ENCODE results near the gene LGI4.
A peak's percentile ranks its signal among the peaks of the same experiment; 100 is the strongest.
"Not testable (repeated sequence)": the region's sequence is repeated elsewhere in the genome, so short reads cannot be mapped to it uniquely, and the experiment has no call there.

LGI4 gene

DNA sequence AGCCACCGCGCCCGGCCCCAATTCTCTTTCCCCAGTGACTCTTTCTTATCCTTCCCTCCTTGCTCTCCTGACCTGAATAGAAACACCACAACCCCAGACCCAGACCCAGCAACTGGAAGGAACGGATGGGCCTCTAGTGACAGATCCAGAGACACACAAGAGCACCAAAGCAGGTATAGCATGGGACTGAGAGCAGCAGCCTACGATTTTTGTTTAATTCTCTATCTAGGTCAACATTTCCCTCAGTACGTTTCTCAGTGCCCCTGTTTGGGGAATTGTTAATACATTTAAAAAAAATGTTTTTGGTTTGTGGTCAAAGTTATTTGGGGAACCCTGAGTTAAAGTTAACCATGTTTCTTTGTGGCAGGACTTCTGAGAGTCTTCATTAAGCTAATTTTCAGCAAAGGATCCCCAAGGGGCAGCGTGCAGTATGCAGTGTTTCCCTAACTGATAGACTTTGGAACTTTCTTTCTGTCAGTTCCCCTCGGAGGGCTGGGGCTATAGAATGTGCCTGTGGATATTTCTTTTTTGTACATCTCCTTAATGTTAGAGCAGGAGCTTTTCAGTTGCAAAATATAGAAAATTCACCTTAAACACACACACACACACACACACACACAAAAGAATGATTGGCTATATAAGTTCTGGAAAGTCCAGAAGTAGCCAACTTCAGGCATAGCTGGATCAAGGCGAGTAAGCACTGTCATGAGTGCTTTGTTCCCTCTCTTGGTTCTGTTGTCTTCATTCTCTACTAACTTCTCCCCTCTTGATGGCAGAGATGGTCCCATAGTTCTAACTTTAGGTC lies 26.0 kb upstream of the LGI4 start:
- no peak for DNase-seq

DNA sequence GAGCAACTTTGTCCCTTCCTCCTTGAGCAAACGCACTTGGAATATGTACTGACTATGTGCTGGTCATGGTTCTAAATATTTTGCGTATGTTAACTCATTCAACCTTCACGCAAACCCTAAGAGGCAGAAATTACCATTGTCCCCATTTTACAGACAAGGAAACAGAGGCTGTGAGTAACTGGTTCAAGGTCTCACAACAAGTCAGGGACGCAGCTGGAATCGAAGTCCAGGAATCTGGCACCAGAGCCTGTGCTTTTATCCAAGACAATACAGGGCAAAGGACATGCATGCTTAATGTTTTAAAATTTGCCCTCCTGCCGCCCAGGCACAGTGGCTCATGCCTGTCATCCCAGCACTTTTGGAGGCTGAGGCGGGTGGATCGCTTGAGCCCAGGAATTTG lies 24.7 kb upstream of the LGI4 start:
- no peak for DNase-seq

DNA sequence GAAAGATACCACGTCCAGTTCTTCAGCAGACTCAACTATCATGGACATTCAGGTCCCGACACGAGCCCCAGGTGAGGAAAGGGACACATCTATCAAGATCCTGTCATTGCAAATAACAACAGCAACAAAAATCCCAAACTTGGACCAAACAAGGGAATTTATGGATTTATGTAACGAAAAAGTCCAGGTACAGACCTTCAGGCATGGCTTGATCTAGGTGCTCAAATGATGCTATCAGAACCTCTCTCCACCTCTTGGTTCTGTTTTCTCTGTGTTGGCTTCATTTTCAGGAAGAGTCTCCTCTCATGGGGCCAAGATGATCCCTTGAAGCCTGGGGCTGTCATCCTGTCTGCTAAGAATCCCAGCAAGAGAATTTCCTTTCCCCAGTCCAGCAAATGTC lies 22.6 kb upstream of the LGI4 start:
- no peak for DNase-seq

DNA sequence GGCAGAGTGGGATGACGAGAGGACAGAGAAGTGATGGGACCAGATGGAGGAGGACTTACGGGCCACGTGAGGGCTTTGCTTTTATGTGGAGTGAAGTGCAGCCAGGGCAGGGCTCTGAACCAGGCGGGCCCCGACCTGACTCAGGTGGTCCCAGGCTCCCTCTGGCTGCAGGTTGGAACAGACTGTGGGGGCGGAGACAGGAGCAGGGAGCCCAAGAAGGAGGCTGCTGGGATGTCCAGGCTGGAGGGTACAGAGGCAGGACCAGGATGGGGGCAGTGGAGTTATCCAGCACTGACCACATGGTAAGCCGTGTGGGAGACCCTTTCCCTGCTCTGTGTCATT lies 21.8 kb upstream of the LGI4 start:
- DNase-seq, result no peak

DNA sequence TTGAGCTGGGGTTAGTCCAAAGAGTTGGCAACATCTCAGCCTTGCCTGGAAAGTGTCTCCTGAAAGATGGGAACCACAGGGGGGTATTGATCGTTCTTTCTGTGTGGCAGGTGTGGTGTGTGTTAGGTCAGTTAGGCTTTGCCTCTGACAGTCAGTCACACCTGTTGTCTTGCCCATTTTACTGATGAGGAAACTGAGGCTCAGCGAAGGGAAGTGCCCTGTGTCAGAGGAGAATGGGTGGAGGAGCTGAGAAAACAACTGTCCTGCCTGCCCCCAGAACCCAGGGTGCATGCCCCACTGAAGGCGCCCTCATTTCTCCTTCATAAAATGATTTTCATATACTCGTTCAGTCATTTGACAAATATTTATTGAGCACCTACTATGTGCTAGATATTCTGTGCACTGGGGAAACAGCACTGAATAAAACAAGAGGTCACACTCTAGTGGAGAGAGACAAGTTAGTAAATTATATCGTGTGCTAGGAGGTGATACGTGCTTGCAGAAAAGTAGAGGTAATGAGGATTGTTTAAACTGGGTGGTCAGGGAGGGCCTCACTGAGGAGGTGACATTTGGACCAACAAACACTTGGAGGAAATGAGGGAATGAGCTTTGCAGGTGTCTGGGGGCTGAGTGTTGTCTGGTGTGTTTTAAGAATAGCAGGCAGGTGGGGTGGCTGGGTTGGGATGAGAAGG lies 21.3 kb upstream of the LGI4 start:
- DNase-seq, result no peak

DNA sequence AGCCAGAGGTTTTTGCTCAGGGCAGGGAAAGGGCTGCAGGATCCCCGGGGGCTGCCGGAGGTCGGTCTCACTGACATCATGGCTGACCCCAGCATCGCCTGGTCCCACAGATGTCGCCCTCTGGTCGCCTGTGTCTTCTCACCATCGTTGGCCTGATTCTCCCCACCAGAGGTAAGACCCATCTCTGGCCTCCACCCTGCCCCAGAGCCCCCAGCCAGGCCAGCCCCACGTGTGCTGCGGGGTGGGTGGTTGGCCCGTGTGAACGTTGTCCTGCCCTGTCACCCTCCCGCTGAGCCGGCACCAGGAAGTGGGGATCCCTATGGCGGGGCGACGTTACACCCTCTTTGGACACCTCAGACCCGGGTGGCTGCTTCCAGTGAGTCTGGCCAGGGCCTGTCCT lies 20.6 kb upstream of the LGI4 start:
- peak; percentile 29 for DNase-seq

DNA sequence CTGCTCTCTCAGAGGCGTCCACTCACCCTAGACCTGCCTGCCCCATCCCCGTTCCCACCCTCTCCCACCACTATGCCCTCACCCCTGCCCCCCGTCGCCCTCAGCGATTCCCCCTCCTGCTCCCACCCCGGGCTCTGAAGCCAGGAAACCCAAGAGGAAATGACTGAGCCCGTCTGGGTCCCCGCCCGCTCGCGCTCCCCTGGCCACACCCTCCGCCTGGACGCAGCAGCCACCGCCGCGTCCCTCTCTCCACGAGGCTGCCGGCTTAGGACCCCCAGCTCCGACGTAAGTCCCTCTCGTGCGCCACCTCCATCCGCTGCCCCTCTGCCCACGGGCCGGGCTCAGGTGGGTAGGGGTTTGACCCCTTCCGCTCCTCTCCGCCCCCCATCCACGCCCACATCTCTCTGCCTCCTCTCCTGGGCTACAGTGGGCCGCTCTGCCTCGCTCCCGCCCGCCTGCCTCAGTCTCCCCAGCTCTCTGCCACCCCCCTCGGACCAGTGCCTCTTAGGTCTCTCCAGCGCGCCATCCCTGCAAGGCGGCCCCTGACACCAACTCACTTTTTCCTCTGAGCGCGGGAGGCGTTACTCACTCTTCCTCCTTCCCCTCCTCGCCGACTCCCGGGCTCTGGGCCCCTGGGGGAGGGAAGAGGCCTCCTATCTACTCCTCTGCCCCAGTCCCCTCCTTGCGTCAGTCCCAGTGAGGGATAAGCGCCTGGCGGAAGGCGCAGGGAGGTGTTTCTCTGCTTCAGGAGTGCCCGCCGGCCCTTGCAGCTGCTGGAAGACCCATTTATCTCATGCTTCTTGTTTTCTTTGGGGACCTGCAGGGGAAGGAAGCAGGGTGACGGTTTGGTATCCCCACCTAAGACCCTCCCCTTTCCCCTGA lies 19.9 kb upstream of the LGI4 start, which contains the start of gene FXYD5:
TSS of gene FXYD5 (plus strand) at position 211 of the 882 bp plus-strand sequence. CDS start 816 bp downstream, outside the sequence.
- DNase-seq, result peak; percentile 70

DNA sequence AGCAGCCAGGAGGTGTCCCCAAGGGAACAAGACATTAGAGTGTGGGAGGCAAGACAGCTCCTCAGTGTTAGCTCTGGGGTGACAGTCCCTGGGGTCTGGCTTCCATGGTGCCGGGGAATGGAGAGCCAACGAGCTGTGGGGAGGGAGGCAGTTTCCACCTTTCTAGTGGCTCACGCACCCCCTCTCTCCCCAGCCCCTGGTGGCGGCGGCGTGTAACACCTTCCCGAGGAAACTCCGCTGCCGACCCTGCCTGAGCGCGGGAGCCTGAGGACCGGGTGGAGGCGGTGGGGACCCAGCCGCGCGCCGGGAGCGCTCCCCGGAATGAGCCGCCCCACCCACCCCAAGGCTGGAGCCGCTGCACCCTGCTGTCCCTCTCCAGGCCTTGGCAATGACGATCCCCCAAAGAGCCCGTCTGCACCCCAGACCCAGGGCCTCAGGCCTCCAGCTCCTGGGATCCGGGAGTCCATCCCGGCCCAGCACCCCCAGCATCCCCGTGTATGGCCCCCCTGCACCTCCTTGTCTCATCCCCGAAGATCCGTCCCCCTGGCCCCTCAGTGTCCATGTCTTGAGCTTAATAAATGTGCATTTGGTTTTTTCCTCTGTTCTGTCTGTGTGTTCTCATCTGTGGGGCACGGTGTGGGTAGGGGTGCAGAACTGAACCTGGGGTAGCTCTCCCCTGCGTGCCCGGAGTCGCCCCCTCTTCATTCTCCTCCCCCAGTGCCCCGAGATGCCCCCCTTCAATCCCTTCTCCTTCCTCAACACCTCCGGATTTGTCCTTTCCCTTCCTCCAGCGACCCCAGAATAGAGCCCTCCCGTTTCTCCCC lies 19.1 kb upstream of the LGI4 start:
- DNase-seq, result peak; percentile 80

DNA sequence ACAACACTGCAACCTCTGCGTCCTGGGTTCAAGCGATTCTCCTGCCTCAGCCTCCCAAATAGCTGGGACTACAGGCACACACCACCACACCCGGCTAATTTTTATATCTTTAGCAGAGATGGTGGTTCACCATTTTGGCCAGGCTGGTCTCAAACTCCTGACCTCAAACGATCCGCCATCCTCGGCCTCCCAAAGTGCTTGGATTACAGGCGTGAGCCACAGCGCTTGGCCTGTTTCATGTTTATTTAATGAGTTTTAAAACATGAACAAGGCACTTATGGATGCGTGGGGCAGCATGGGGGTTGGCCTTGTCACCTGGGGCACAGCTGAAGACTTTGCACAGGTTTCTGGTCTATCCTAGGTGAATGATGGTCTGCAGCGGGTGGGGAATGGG lies 18.3 kb upstream of the LGI4 start:
- not testable (repeated sequence) for DNase-seq

DNA sequence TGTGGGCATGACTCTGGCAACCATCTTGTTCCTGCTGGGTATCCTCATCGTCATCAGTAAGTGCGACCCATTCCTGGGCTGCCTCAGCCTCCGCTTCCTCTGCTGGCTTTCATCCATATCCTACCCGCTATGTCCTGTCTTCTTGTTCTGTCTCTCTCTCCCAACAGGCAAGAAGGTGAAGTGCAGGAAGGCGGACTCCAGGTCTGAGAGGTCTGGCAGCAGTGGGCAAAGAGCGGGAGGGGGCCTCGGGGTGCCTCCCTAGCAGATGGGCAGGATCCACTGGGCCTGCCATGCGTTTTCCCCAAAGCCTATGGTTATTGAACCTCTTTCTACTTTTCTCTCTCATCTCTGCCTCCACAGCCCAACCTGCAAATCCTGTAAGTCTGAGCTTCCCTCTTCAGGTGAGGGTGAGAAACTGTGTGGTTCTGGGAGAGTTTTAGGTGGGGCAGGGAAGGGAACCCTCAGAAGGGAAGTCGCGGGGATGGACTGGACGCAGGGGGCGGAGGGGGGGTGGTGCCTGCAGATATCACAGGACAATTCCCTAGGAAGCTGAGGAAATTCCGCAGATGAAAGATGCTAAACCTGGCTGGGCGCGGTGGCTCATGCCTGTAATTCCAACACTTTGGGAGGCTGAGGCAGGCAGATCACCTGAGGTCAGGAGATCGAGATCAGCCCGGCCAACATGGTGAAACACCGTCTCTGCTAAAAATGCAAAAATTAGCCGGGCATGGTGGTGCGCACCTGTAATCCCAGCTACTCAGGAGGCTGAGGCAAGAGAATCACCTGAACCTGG lies 16.6 kb upstream of the LGI4 start:
- no peak for DNase-seq

DNA sequence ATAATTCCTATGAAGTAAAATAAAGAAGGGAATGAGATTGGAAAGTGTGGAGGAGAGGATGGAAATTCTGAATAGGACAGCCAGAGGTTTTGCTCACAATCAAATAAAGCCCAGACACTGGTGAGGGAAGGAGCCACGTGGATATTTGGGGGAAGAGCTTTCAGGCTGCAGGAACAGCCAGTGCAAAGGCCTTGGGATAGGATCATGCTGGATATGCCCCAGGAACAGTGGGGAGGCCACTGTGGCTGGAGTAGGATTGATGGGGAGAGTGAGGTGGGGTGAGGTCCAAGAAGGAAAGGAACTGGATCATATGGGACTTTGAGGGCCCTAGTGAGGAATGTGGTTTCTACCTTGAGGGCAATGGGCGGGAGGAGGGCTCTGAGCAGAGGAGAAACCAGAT lies 15.6 kb upstream of the LGI4 start:
- DNase-seq, result no peak

DNA sequence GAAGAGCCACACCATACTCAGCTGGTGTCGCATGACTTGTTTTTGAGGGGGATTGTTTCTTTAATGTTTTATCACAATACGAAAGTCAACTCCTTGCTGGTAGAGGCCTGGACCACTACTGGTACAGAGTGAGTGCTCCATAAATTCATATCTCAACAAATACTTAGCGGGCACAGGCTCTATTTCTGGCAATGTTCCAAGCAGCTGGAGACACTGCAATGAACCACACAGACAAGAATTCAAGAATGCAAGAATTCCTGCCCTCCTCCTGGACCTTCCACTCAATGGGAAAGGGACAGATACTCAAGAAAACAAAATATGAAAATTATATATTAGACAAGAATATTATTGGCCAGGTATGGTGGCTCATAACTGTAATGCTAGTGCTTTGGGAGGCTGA lies 14.6 kb upstream of the LGI4 start:
- DNase-seq, result no peak

DNA sequence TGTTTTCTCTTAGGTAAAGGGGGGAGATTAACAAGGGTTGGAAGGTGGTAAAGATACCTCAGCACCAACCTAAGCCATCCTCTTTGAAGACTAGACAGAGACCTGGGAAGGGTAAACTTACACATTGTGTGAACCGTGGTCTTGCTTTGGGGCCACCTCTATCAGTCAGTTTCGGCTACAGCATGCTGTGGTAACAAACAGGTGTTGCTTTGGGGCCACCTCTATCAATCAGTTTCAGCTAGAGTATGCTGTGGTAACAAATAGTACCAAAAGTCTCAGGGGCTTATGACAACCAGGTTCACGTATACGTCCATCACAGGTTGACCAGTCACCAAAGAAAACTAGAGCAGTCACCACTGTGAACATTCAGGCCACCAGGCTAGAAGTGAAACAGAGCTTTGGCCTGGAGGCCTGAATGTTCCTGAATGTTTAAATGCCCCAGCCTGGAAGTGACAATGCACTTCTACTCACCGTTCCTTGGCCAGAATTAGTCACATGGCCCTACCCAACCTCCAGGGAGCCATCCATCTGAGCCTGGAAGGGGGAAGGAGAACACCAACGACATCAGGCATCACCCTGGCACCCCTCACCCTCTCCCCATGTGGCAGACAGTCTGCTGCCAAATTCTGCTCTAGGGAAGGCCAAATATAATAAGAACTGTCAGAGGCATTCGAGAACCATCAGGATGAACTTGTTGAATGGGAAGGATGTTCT lies 12.0 kb upstream of the LGI4 start:
- no peak for DNase-seq

DNA sequence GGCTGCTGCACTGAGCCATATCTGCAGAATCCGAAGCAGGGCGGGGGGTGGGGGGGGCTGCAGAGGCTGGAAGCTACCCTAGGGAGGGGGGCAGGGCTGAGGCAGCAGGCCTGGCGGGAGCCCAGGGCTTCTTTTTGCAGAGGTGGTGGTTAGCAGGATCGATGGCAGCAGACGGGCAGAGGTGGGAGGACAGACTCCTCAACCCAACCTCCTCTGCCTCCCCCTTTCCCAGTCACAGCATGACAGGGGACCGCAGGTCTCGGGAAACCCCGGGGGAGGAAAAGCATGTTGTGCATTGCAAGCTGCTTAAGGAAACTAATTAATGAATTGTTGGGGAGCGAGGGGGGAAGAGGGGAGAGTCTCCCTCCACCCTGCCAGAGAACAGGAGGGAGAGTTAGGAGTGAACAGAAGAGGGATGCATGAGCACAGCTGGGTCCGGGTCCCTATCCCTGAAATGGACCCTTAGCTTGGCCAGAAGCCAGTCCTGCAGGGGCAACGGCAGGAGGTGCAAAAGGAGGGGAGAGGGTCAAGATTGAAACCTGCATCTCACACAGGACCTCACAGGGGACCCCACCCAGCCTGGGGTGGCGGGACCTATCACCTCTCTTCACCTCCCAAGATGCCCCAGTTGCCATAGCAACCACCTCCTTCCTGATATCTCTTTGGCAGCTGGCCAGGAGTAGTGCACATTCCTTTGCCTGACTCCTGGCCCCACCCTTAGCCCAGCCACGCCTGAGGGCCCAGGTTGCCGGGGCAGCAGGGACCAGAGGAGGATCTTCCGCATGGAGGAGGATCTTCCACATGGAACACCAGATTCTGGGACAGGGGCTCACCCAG lies 10.0 kb upstream of the LGI4 start:
- DNase-seq, result peak; percentile 66

DNA sequence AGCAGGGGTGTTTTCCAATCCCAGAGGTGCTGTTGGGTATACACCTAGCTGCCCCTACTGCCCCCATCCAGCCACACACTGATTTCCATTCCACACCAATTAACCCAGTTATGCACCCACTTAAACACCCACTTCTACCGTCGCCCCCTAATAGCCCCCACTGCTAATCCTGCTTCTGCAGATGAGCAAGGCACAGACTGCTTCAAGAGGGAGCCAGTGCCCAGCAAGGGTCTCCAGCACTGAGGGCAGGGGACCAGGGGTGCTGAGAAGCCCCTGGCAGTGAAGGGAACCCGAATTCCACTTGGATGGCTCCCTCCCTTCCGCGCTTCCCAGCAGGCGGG lies 9.4 kb upstream of the LGI4 start:
- DNase-seq, result no peak

DNA sequence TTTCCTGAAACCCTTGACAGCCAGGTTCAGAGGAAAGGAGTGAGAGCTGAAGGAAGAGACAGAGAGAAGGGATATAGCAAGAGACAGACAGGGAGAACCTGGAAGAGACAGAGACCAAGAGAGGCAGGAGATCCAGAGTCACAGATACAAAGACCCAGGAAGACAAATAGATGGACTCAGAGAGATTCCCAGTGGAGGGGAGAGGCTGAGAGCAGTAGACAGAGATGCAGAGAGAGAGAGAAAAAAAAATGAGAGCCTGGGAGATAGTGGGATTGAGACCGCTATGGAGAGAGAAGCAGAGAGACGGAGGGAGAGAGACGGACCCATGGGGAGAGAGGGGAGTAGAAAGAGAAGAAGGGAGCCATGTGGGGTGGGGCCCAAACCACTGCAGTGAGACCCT lies 9.0 kb upstream of the LGI4 start:
- DNase-seq, result no peak

DNA sequence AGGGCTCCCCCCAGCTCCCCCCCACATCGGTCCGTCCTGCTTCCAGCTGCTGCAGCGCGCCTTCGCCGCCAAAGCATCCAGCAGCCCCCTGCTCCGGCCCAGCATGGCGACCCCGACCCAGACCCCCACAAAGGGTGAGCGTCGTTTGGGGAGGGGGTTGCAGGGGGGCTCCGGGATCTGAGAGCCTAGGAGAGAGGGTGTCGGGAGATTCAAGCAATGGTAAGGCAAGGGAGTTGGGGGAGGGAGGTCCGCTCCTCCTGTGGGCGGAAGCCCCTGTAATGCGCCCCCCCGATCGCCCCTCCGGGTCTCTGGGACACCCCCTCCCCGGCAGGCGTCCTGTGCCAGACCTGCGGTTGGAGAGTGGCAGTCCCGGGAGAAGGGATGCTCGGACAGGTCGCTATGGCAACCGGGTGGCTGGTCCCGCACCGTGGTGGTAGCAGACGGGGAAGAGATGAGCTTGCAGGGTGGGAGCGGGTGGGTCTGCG lies 8.4 kb upstream of the LGI4 start, which contains the start of gene FXYD7:
TSS of gene FXYD7 (plus strand) at position 25 of the 485 bp plus-strand sequence. CDS start at position 104, 79 bp downstream.
- no peak for DNase-seq

DNA sequence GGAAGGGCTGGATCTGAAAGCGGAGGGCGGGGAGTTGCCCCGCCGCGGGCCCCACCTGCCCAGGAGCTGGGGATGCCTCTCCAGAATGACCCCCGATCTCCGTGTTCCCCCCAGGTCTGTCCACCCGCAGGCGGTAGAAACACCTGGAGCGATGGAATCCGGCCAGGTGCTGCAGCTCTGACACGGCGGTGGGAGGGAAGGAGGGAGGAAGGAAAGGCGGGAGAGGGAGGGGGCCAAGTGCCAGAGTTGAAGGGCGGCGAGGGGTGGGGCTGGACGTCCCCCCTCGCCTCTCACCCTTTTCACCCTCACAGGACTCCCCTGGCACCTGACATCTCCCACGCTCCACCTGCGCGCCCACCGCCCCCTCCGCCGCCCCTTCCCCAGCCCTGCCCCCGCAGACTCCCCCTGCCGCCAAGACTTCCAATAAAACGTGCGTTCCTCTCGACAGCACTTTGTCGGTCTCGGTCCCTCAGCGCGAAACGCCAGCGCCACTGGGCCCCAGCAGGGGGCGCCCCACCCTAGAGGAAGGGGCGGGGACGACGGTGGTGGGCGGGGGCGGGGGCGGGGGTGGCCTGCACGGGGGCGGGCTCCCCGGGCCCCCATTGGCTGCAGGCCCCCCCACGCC lies 7.9 kb upstream of the LGI4 start:
- peak; percentile 83 for DNase-seq

DNA sequence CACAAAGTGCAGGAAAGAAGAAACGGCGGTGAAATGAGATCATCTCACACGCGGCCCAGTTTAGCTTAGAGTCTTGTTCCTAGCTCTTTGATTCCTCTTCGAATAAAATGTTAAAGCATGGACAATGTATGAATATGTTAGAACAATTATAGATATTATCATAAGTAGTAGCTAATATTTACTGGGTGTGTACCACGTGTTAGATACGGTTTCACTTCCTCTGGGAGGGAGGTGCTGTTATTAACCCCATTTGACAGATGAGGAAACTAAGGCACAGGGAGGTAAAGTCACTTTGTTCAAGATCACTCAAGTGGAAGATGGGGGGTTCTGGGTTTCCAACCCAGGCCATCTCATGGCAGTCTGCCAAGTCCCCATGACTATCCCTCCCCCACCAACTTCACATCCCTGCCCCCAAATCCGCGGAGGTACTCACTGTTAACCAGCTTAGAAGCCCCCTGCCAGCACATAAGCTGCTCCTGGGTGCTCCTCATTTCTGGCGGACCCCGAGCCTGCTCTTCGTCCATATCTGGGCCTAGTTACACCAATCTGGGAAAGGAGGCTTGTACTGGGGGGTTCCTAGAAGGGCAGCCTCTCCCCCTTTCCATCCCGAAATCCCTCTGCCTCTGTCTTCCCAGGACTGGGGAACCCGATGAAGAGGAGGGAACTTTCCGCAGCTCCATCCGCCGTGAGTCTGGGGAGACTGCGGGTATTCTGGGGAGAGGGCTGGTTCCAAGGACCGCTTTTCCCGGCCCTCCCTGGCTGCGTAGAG lies 7.2 kb upstream of the LGI4 start:
- no peak for DNase-seq
